Superior temporal gyrus (tissue), 1 donor: ENCODE data around the gene TMEM178A.
"Not testable (repeated sequence)": the region's sequence is repeated elsewhere in the genome, so short reads cannot be mapped to it uniquely, and the experiment has no call there.

Experiments
- DNase-seq: peaks from one replicate; pipeline ENCODE4 v3.0.0-alpha.2; 2016; ENCODE audit errors: extremely low spot score

TMEM178A gene

GRCh38 chr2:39665811-39666490 lies at the start of gene TMEM178A:
Gene TMEM178A, plus strand, starts transcription at chr2:39665917. Its CDS starts 58 bp downstream, at chr2:39665975.
- DNase-seq: no peak

- DNase-seq: no peak
Observed at GRCh38 chr2:39618236-39618635, 47.5 kb upstream of the TMEM178A start.

- no peak for DNase-seq
Observed at GRCh38 chr2:39618736-39619135, 47.0 kb upstream of the TMEM178A start.

- no peak for DNase-seq
Observed at GRCh38 chr2:39620067-39620466, 45.6 kb upstream of the TMEM178A start.

GRCh38 chr2:39621596-39621995 lies 44.1 kb upstream of the TMEM178A start:
- no peak for DNase-seq

GRCh38 chr2:39622860-39623259 lies 42.9 kb upstream of the TMEM178A start:
- no peak for DNase-seq

GRCh38 chr2:39623917-39624316 lies 41.8 kb upstream of the TMEM178A start:
- peak; percentile 69 for DNase-seq

GRCh38 chr2:39625193-39625926 lies 40.4 kb upstream of the TMEM178A start:
- DNase-seq: no peak

- DNase-seq: no peak
Observed at GRCh38 chr2:39625927-39626270, 39.8 kb upstream of the TMEM178A start.

GRCh38 chr2:39628346-39628745 lies 37.4 kb upstream of the TMEM178A start:
- DNase-seq: not testable (repeated sequence)

GRCh38 chr2:39629646-39630045 lies 36.1 kb upstream of the TMEM178A start:
- DNase-seq: no peak

GRCh38 chr2:39631256-39631655 lies 34.5 kb upstream of the TMEM178A start:
- DNase-seq: no peak

- DNase-seq: no peak
Observed at GRCh38 chr2:39631718-39632117, 34.0 kb upstream of the TMEM178A start.

GRCh38 chr2:39632876-39633275 lies 32.8 kb upstream of the TMEM178A start:
- DNase-seq: no peak

GRCh38 chr2:39636306-39636705 lies 29.4 kb upstream of the TMEM178A start:
- no peak for DNase-seq

GRCh38 chr2:39638581-39638980 lies 27.1 kb upstream of the TMEM178A start:
- no peak for DNase-seq

- DNase-seq: no peak
Observed at GRCh38 chr2:39640107-39640506, 25.6 kb upstream of the TMEM178A start.

GRCh38 chr2:39640681-39641080 lies 25.0 kb upstream of the TMEM178A start:
- no peak for DNase-seq

- no peak for DNase-seq
Observed at GRCh38 chr2:39641635-39642034, 24.1 kb upstream of the TMEM178A start.

GRCh38 chr2:39642051-39642718 lies 23.5 kb upstream of the TMEM178A start:
- DNase-seq: peak; percentile 80

GRCh38 chr2:39645826-39646225 lies 19.9 kb upstream of the TMEM178A start:
- DNase-seq: no peak

GRCh38 chr2:39646267-39646666 lies 19.4 kb upstream of the TMEM178A start:
- no peak for DNase-seq
